ENCODE measurements around the gene SAMD1.
"Not testable (repeated sequence)": the region's sequence is repeated elsewhere in the genome, so short reads cannot be mapped to it uniquely, and the experiment has no call there.

SAMD1 gene

DNA sequence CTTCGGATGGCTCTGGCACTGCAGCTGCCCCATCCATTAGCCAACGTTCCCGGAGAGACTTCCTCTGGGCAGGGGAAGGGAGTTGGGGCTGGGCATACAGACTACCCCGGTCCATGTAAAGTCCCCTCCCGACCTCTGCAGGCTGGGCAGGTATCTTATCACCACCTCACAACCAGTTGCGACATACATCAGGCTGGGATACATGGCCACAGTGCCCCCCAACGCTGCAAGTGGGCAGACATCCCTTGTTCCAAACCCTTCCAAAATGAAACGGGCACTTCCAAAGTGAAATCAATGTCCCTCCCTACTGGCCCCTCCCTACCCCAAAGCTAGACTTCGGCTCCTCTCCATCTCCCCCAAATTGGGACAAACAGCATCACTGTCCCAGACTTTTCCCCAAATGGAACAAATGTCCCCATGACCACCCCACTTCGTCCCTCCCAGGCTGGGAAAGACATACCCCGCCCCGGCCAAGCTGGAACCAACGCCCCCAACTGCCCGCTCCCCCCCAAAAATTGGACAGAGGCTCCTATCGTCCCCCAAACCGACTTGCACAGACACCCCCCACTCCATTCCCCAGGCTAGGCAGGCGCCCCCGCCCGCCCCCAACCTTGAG lies 33.7 kb downstream of the SAMD1 start:
- no peak for TF ChIP-seq POU2F2 (IDR thresholded peaks at IDR 0.05; ENCODE audit: low read depth, low read length)
- no peak for TF ChIP-seq SPI1 (IDR thresholded peaks at IDR 0.05; ENCODE audit: low read depth, low read length)
- no peak for TF ChIP-seq TAF1 (IDR thresholded peaks at IDR 0.05; ENCODE audit: low read depth, low read length)
- no peak for TF ChIP-seq POLR2A (IDR thresholded peaks at IDR 0.05; ENCODE audit: low read depth, low read length)
- TF ChIP-seq PAX5 (IDR thresholded peaks at IDR 0.05; ENCODE audit: insufficient read depth, low read length, severe bottlenecking), result no peak
- no peak for TF ChIP-seq POLR2AphosphoS5 (IDR thresholded peaks at IDR 0.05; ENCODE audit: low read depth, low read length)
- FAIRE-seq (no peak), DNase-seq (ENCODE audit: insufficient read length, low spot score) (no peak)

DNA sequence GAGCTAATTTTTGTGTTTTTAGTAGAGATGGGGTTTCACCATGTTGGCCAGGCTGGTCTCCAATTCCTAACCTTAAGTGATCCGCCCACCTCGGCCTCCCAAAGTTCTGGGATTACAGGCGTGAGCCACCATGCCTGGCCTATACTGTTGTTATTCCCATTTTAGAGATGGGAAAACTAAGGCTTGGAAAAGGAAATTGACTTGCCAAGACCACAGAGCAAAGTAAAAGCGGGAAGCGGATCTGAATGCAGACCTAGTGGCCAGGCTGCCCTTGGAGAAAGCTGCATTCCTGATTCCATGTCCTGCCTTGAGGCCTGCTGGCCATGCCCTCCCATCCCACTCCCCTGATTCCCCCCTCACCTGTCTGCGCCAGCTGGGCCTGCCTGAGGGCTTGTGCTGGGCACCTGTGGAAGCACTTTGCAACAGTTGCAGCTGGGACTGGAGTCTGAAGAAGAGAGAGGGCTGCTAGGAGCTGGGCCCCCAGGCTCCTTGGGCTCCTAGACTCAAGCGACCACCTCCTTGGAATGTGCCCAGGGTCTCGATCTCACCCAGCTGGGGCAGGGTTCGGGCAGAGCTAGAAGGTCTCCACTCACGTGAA lies 34.4 kb downstream of the SAMD1 start:
- FAIRE-seq (no peak), DNase-seq (ENCODE audit: insufficient read length, low spot score) (no peak)
- TF ChIP-seq SPI1 (IDR thresholded peaks at IDR 0.05; ENCODE audit: low read depth, low read length) (no peak), POU2F2 (IDR thresholded peaks at IDR 0.05; ENCODE audit: low read depth, low read length) (no peak), POLR2A (IDR thresholded peaks at IDR 0.05; ENCODE audit: low read depth, low read length) (no peak), POLR2AphosphoS5 (IDR thresholded peaks at IDR 0.05; ENCODE audit: low read depth, low read length) (no peak), PAX5 (IDR thresholded peaks at IDR 0.05; ENCODE audit: insufficient read depth, low read length, severe bottlenecking) (no peak), TAF1 (IDR thresholded peaks at IDR 0.05; ENCODE audit: low read depth, low read length) (no peak)

DNA sequence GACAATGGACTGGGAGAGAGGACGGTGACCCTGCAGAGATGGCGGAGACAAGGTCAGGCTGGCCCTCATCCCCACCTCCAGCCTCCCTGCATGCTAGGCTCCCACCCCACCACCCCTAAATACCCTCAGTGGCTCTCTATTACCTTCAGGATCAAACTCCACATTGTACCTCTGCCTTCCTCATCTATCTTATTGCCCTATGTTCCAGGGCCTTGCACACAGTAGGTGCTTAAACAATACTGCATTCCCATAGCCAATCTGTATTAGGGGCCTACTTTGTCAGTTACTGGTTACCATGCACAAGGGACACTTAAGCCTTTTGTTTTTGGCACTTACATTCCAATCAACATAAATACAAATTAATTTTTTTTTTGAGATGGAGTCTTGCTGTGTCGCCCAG lies 35.2 kb downstream of the SAMD1 start:
- no peak for TF ChIP-seq PAX5 (IDR thresholded peaks at IDR 0.05; ENCODE audit: insufficient read depth, low read length, severe bottlenecking)
- no peak for TF ChIP-seq SPI1 (IDR thresholded peaks at IDR 0.05; ENCODE audit: low read depth, low read length)
- TF ChIP-seq TAF1 (IDR thresholded peaks at IDR 0.05; ENCODE audit: low read depth, low read length), result no peak
- no peak for TF ChIP-seq POU2F2 (IDR thresholded peaks at IDR 0.05; ENCODE audit: low read depth, low read length)
- no peak for TF ChIP-seq POLR2AphosphoS5 (IDR thresholded peaks at IDR 0.05; ENCODE audit: low read depth, low read length)
- DNase-seq (ENCODE audit: insufficient read length, low spot score), result no peak
- FAIRE-seq, result no peak

DNA sequence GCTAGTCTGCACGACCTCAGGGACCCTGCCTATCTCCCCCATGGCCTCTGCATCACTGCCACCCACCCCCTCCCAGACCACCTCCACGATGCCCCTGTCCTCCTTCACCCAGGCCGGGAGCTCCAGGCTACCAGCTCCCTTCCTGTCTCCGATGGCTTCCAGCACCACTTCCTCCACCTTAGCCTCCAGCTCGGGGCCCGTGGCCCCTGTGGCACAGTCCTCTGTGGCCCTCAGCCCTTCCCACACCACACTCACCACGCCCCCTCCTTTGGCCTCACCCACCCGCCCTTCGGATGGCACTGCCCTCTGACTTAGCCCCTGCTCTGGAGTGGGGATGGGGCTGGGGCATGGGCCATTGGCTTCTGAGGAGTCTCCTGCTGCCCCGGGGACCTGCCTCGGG lies 35.8 kb downstream of the SAMD1 start:
- no peak for TF ChIP-seq TAF1 (IDR thresholded peaks at IDR 0.05; ENCODE audit: low read depth, low read length)
- TF ChIP-seq POU2F2 (IDR thresholded peaks at IDR 0.05; ENCODE audit: low read depth, low read length), result no peak
- FAIRE-seq, result no peak

DNA sequence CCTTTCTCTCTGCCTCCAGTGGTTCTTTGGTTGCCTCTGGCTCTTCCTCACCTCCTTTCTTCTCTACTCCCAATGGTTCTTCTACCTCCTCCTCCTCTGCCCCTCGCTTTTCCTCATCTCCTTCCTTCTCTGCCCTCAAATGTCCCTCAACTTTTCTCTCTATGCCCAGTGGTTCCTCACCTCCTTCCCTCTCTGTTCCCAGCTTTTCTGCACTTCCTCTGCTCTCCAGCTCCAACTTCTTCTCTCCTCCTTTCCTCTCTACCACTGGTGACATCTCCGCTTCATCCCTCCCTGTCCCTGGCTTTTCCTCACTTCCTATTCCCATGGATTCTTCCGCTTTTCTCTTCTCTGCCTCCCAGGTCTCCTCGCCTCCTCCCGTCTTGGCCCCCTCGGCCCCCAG lies 36.5 kb downstream of the SAMD1 start:
- DNase-seq (ENCODE audit: insufficient read length, low spot score) (no peak), FAIRE-seq (no peak)
- TF ChIP-seq POLR2AphosphoS5 (IDR thresholded peaks at IDR 0.05; ENCODE audit: low read depth, low read length), result no peak
- no peak for TF ChIP-seq POLR2A (IDR thresholded peaks at IDR 0.05; ENCODE audit: low read depth, low read length)
- TF ChIP-seq POU2F2 (IDR thresholded peaks at IDR 0.05; ENCODE audit: low read depth, low read length), result no peak
- no peak for TF ChIP-seq SPI1 (IDR thresholded peaks at IDR 0.05; ENCODE audit: low read depth, low read length)
- no peak for TF ChIP-seq PAX5 (IDR thresholded peaks at IDR 0.05; ENCODE audit: insufficient read depth, low read length, severe bottlenecking)
- no peak for TF ChIP-seq TAF1 (IDR thresholded peaks at IDR 0.05; ENCODE audit: low read depth, low read length)

More for the DNA sequence above, 35.8 kb downstream of the SAMD1 start:
- no peak for DNase-seq (ENCODE audit: insufficient read length, low spot score)

DNA sequence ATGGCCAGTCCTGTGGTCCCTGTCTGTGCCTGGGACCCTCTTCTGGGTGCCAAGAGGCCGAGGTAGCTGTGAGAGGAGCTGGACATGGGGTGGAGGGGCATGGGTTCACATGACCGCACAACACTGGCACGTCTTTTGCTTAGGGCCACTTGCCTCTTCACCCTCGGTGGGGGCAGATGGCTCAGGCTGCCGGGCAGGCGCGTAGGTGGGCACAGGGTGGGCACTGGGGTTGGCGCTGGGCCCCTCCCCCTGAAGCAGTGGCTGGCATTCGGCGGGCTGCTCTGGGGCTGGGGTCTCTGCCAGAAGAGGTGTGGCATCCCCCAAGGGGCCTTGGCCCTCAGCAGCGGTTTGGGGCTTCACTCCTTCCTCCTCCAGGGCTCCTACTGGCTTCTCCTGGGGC lies 37.1 kb downstream of the SAMD1 start:
- TF ChIP-seq POLR2AphosphoS5 (IDR thresholded peaks at IDR 0.05; ENCODE audit: low read depth, low read length) (0 out of 2 replicates have a peak, but pooled peaks have one; percentile 6), TAF1 (IDR thresholded peaks at IDR 0.05; ENCODE audit: low read depth, low read length) (no peak), PAX5 (IDR thresholded peaks at IDR 0.05; ENCODE audit: insufficient read depth, low read length, severe bottlenecking) (no peak), POLR2A (IDR thresholded peaks at IDR 0.05; ENCODE audit: low read depth, low read length) (peak; percentile 18; the same call in 1 of the 2 replicates)
- DNase-seq (ENCODE audit: insufficient read length, low spot score), result no peak
- no peak for FAIRE-seq

DNA sequence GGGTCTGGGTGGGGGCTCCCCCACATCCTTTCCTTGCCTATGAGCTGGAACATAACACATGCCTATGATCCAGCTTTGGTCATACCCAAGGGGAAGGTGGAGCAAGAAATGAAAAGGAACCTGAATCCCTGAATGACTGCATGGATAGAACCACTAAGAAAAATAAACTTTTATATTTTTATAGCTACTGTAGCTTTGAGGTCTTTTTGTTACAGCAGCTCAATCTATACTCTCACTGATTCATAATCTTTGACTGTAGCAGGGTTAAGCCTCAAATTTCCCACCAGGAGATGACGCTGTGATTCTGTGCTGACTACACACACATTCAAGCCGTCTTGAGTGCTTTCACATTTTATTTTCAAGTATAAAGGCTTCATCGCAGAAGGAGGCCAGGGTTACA lies 37.5 kb downstream of the SAMD1 start:
- TF ChIP-seq POLR2A (IDR thresholded peaks at IDR 0.05; ENCODE audit: low read depth, low read length) (no peak), POU2F2 (IDR thresholded peaks at IDR 0.05; ENCODE audit: low read depth, low read length) (no peak), TAF1 (IDR thresholded peaks at IDR 0.05; ENCODE audit: low read depth, low read length) (no peak), POLR2AphosphoS5 (IDR thresholded peaks at IDR 0.05; ENCODE audit: low read depth, low read length) (no peak), SPI1 (IDR thresholded peaks at IDR 0.05; ENCODE audit: low read depth, low read length) (no peak), PAX5 (IDR thresholded peaks at IDR 0.05; ENCODE audit: insufficient read depth, low read length, severe bottlenecking) (no peak)
- no peak for DNase-seq (ENCODE audit: insufficient read length, low spot score)
- no peak for FAIRE-seq

DNA sequence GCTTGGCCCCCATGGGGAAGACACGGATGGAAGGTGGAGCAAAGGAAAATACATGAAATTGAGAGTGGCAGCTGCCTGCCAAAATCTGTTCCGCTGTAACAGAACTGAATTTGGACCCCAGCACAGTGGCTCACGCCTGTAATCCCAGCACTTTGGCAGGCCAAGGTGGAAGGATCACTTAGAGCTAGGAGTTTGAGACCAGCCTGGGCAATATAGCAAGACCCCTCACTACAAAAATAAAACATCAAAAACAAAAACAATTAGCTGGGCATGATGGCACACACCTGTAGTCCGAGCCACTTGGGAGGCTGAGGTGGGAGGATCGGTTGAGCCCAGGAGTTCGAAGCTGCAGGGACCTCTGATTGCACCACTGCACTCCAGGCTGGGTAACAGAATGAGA lies 38.1 kb downstream of the SAMD1 start:
- DNase-seq (ENCODE audit: insufficient read length, low spot score) (no peak), FAIRE-seq (no peak)
- TF ChIP-seq TAF1 (IDR thresholded peaks at IDR 0.05; ENCODE audit: low read depth, low read length) (no peak), POLR2A (IDR thresholded peaks at IDR 0.05; ENCODE audit: low read depth, low read length) (no peak), SPI1 (IDR thresholded peaks at IDR 0.05; ENCODE audit: low read depth, low read length) (no peak), POLR2AphosphoS5 (IDR thresholded peaks at IDR 0.05; ENCODE audit: low read depth, low read length) (no peak), POU2F2 (IDR thresholded peaks at IDR 0.05; ENCODE audit: low read depth, low read length) (no peak), PAX5 (IDR thresholded peaks at IDR 0.05; ENCODE audit: insufficient read depth, low read length, severe bottlenecking) (no peak)

DNA sequence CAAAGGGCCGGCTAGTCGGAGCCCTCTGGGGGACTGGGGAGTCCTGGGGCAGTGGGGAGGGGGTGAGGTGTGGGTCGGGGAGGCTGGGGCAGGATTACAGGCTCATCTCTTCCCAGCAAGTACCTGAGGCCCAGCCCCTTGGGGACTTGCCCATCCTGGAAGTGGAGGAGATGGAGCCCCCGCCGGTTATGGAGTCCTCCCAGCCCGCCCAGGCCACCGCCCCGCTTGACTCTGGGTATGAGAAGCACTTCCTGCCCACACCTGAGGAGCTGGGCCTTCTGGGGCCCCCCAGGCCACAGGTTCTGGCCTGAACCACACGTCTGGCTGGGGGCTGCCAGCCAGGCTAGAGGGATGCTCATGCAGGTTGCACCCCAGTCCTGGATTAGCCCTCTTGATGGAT lies 38.6 kb downstream of the SAMD1 start:
- no peak for DNase-seq (ENCODE audit: insufficient read length, low spot score)
- no peak for FAIRE-seq
- TF ChIP-seq TAF1 (IDR thresholded peaks at IDR 0.05; ENCODE audit: low read depth, low read length) (no peak), POLR2A (IDR thresholded peaks at IDR 0.05; ENCODE audit: low read depth, low read length) (no peak), PAX5 (IDR thresholded peaks at IDR 0.05; ENCODE audit: insufficient read depth, low read length, severe bottlenecking) (no peak), POU2F2 (IDR thresholded peaks at IDR 0.05; ENCODE audit: low read depth, low read length) (no peak), SPI1 (IDR thresholded peaks at IDR 0.05; ENCODE audit: low read depth, low read length) (no peak), POLR2AphosphoS5 (IDR thresholded peaks at IDR 0.05; ENCODE audit: low read depth, low read length) (no peak)

DNA sequence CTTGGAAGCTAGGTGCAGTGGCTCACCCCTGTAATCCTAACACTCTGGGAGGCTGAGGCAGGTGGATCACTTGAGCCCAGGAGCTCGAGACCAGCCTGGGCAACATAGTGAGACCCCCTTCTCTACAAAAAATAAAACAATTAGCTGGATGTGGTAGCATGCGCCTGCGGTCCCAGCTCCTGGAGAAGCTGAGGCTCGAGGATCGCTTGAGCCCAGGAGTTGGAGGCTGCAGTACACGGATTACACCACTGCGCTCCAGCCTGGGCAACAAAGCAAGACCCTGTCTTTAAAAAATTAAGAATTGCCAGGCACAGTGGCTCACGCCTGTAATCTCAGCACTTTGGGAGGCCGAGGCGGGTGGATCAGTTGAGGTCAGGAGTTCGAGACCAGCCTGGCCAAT lies 39.6 kb downstream of the SAMD1 start:
- DNase-seq (ENCODE audit: insufficient read length, low spot score); FAIRE-seq: not testable (repeated sequence)

All from GM12891 (cell line).